MM.1S (cell line): ENCODE results near the gene GPC1.

ENCODE experiments used
- CTCF ChIP-seq: fragments of 300-600 bp; sonication (generic); IDR thresholded peaks from 2 replicates; pipeline ENCODE4 v1.5.1; 2016; ENCODE audit warnings: antibody characterized with exemption, low read length, mixed read lengths
- EZH2 ChIP-seq: fragments of 300-600 bp; sonication (generic); optimal IDR thresholded peaks from 2 replicates; pipeline ENCODE3; 2017; ENCODE audit warnings: low read depth, mild to moderate bottlenecking, antibody characterized with exemption, low read length, mixed read lengths
- EZH2phosphoT487 ChIP-seq: fragments of 300-600 bp; sonication (generic); IDR thresholded peaks from 2 replicates; pipeline ENCODE4 v1.6.1; 2018; ENCODE audit warnings: antibody characterized with exemption, low read length

- TF ChIP-seq CTCF (no peak), EZH2phosphoT487 (no peak), EZH2 (no peak)
Measured at GRCh38 chr2:240472078-240472790, 36.8 kb downstream of the GPC1 start.
